Stomach (tissue), 9 donors: ENCODE measurements around the gene GARIN5B. TPM values are rescaled to one million over a fixed set of nuclear protein-coding genes. Genes with fewer than 3 reads are reported as not detected.
A peak's percentile ranks its signal among the peaks of the same experiment; 100 is the strongest.
"Not testable (repeated sequence)": the region's sequence is repeated elsewhere in the genome, so short reads cannot be mapped to it uniquely, and the experiment has no call there.

ENCODE experiments used
- DNase-seq, 2 donors: peaks; one replicate each; pipeline versions ENCODE4 v3.0.0 to v3.0.0-alpha.2; 2013 to 2019
- H3K27ac ChIP-seq, 5 donors: fragments of 200-600 bp in 4 of 5; sonication (generic) in 4 of 5; one replicate each; pipeline ENCODE4 v1.5.1; 2013 to 2019; ENCODE audit warnings: mild to moderate bottlenecking in 1 of 5, moderate library complexity in 1 of 5
- H3K27me3 ChIP-seq, 3 donors: fragments of 200-600 bp; sonication (generic); one replicate each; pipeline ENCODE4 v1.5.1; 2017 to 2019; ENCODE audit warnings: mixed run types in 1 of 3
- H3K36me3 ChIP-seq, 4 donors: fragments of 200-600 bp; sonication (generic); 1 replicate in 3 of 4; 2 replicates in 1 of 4; pipeline ENCODE4 v1.5.1; 2016 to 2019
- H3K4me1 ChIP-seq, 4 donors: fragments of 200-600 bp; sonication (generic); one replicate each; pipeline ENCODE4 v1.5.1; 2016 to 2019
- H3K4me3 ChIP-seq, 4 donors: fragments of 200-600 bp; sonication (generic) in 3 of 4; one replicate each; pipeline ENCODE4 v1.5.1; 2016 to 2019; ENCODE audit warnings: mild to moderate bottlenecking in 1 of 4
- H3K9me3 ChIP-seq, 4 donors: fragments of 200-600 bp; sonication (generic); one replicate each; pipeline ENCODE4 v1.5.1; 2016 to 2019
- EP300 ChIP-seq: sonication (generic); formaldehyde crosslinking; IDR thresholded peaks from one replicate; pipeline ENCODE4 v1.6.1; 2017; ENCODE audit warnings: antibody characterized with exemption
- POLR2A ChIP-seq, 4 donors: fragments of 450-650 bp; IDR thresholded peaks; one replicate each; pipeline ENCODE4 v1.6.1; 2016; ENCODE audit warnings: antibody characterized with exemption in 4 of 4, control low read depth in 2 of 4, mild to moderate bottlenecking in 1 of 4, moderate library complexity in 1 of 4
- POLR2AphosphoS5 ChIP-seq, 3 donors: sonication (generic); formaldehyde crosslinking; IDR thresholded peaks; one replicate each; pipeline ENCODE4 v1.6.1; 2016; ENCODE audit warnings: antibody characterized with exemption in 3 of 3
- WGBS, 5 donors: extraction: QIAGEN DNeasy Blood & Tissue Kit in 3 of 5; methylation state at CpG; one replicate each; pipeline versions ENCODE4 v1.1.5 to v1.1.7; 2013 to 2018; 5-methylcytosine and 5-hydroxymethylcytosine counted together
- intact Hi-C: fragments of 100-400 bp; cut with DNase I; formaldehyde crosslinking; loops from one replicate; pipeline ENCODE4 v1.15.1; 2023; ENCODE audit warnings: low total_unique reads
- polyA plus RNA-seq, 3 donors: library from polyadenylated mRNA; stranded (reverse); fragments of 200-250 nt; gene quantifications; one replicate each; pipeline ENCODE4 v1.2.3, GENCODE V29; 2013
- total RNA-seq, 5 donors: library from RNA; depleted of rRNA; stranded (reverse); fragments of >200 nt; gene quantifications; one replicate each; pipeline versions ENCODE4 v1.1.0 to v1.2.3, GENCODE V29; 2014 to 2016
- TF ChIP-seq, protein P1 (sequence below), 7 experiments: fragments of 450-650 bp in 4 of 7; fragments of 200-600 bp in 3 of 7; sonication (generic) in 3 of 7; IDR thresholded peaks; one replicate each; pipeline ENCODE4 v1.5.1; 2016 to 2019; ENCODE audit warnings: antibody characterized with exemption in 7 of 7, control low read depth in 2 of 7, mild to moderate bottlenecking in 1 of 7
- donor health status: healthy with polysubstance abuse.
- donor health status: Bipolar disorder and iron deficiency.
- donor health status: healthy.

Gene GARIN5B
- total and polyA plus RNA-seq, 8 donors, result not detected

DNA sequence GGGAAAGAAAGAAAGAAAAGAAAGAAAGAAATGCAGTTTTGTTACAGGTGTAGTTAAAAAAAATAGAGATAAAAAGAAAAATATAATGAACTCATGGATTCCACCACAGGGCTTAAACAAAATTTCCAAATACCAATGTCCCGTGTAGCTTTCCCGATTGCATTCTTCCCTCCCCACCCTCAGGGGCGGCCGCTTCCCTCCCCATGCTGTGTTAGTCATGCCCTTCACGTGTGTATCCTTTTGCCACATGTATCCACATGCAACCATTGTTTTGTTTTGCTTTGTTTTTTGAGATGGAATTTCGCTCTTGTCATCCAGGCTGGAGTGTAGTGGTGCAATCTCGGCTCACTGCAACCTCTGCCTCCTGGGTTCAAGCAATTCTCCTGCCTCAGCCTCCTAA, 27.0 kb downstream of the GARIN5B start:
- no peak overlapping the region for H3K4me3 ChIP-seq
- H3K27me3 ChIP-seq, result peaks cover 0 to 26% (median 0%) of the 10 kb centered on the region in 3 donors
- 77 to 80% (median 79%) methylated on average over 7 of the region's 7 CpGs for WGBS, 5 donors
- DNase-seq, result no peak
- H3K4me1 ChIP-seq, result peaks cover 11 to 25% (median 22%) of the 10 kb centered on the region in 4 donors
- TF ChIP-seq, protein P1, sequence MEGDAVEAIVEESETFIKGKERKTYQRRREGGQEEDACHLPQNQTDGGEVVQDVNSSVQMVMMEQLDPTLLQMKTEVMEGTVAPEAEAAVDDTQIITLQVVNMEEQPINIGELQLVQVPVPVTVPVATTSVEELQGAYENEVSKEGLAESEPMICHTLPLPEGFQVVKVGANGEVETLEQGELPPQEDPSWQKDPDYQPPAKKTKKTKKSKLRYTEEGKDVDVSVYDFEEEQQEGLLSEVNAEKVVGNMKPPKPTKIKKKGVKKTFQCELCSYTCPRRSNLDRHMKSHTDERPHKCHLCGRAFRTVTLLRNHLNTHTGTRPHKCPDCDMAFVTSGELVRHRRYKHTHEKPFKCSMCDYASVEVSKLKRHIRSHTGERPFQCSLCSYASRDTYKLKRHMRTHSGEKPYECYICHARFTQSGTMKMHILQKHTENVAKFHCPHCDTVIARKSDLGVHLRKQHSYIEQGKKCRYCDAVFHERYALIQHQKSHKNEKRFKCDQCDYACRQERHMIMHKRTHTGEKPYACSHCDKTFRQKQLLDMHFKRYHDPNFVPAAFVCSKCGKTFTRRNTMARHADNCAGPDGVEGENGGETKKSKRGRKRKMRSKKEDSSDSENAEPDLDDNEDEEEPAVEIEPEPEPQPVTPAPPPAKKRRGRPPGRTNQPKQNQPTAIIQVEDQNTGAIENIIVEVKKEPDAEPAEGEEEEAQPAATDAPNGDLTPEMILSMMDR (IDR thresholded peaks at IDR 0.05), result no peak
- TF ChIP-seq EP300 (no peak), POLR2A (IDR thresholded peaks at IDR 0.05) (no peak), POLR2AphosphoS5 (IDR thresholded peaks at IDR 0.05) (no peak)
- H3K9me3 ChIP-seq, result no peaks in the 10 kb centered on the region
- no peaks in the 10 kb centered on the region for H3K36me3 ChIP-seq
- intact Hi-C loops, result no loop called here
- H3K27ac ChIP-seq, result no peak overlapping the region

DNA sequence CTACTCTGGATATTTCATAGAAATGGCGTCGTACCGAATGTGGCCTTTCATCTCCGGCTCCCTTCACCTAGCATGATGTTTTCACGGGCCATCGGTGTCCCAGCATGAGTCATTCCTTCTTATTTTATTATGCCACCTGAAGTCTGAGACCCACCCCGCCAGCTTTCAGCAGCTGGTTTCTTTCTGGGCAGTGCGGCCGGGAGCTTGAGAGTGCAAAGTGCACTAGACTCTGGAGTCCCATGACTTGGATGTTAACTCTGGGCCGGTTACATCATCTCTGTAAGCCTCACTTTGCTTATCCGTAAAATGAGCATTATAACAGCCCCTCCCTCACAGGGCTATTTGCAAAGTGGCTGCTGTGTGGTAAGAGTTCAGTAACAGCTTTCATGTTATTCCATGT, 29.2 kb downstream of the GARIN5B start:
- Histone ChIP-seq H3K4me1 (peaks cover 0 to 8% (median 6%) of the 10 kb centered on the region in 4 donors), H3K27me3 (peaks cover 0 to 29% (median 0%) of the 10 kb centered on the region in 3 donors), H3K27ac (no peak overlapping the region), H3K4me3 (no peak overlapping the region), H3K9me3 (no peaks in the 10 kb centered on the region), H3K36me3 (no peaks in the 10 kb centered on the region)
- WGBS, 5 donors, result 54 to 68% (median 62%) methylated on average over 11 of the region's 11 CpGs
- intact Hi-C loops, result no loop called here
- no peak for TF ChIP-seq POLR2AphosphoS5 (IDR thresholded peaks at IDR 0.05)
- TF ChIP-seq EP300, result no peak
- TF ChIP-seq POLR2A (IDR thresholded peaks at IDR 0.05), result no peak
- TF ChIP-seq, protein P1 (IDR thresholded peaks at IDR 0.05), result no peak
- peak; percentile 60 to 83 for DNase-seq

DNA sequence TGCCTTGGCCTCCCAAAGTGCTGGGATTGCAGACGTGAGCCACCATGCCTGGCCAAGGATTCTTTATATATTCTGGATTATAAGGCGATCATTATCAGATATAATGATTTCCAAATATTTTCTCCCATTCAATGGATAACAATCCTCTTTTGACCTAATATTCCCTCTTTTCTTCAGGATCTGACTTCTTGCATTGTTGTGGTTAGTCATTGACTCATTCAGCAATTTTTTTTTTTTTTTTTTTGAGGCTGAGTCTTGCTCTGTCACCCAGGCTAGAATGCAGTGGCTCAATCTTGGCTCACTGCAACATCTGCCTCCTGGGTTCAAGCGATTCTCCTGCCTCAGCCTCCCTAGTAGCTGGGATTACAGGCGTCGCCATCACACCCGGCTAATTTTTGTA, 33.3 kb downstream of the GARIN5B start:
- H3K36me3 ChIP-seq, H3K4me1 ChIP-seq, DNase-seq, H3K9me3 ChIP-seq, H3K4me3 ChIP-seq, intact Hi-C loops, H3K27ac ChIP-seq: not testable (repeated sequence)
- 82 to 90% (median 88%) methylated on average over 6 of the region's 6 CpGs for WGBS, 5 donors
- peaks cover 0 to 25% (median 0%) of the 10 kb centered on the region in 3 donors for H3K27me3 ChIP-seq

DNA sequence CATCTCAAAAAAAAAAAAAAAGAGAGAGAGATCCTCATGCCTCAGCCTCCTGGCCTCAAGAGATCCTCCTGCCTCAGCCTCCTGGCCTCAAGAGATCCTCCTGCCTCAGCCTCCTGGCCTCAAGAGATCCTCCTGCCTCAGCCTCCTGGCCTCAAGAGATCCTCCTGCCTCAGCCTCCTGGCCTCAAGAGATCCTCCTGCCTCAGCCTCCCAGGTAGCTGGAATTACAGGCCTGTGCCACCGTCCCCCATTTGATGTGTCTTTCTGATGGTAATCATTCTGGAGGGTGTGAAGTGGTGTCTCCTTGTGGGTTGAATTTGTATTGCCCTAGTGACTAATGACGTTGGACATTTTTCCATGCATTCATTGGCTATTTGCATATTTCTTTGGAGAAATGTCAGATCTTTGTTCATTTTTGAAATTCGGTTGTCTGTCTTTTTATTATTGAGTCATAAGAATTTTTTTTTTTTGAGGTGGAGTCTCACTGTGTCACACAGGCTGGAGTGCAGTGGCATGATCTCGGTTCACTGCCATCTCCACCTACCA, 34.2 kb downstream of the GARIN5B start:
- H3K4me1 ChIP-seq, intact Hi-C loops, H3K9me3 ChIP-seq, H3K36me3 ChIP-seq, H3K27ac ChIP-seq, H3K4me3 ChIP-seq: not testable (repeated sequence)
- DNase-seq, result peak in 1 of 2 donors; percentile 3
- 75 to 88% (median 79%) methylated on average over 4 of the region's 4 CpGs for WGBS, 5 donors
- peaks cover 0 to 15% (median 0%) of the 10 kb centered on the region in 3 donors for H3K27me3 ChIP-seq

DNA sequence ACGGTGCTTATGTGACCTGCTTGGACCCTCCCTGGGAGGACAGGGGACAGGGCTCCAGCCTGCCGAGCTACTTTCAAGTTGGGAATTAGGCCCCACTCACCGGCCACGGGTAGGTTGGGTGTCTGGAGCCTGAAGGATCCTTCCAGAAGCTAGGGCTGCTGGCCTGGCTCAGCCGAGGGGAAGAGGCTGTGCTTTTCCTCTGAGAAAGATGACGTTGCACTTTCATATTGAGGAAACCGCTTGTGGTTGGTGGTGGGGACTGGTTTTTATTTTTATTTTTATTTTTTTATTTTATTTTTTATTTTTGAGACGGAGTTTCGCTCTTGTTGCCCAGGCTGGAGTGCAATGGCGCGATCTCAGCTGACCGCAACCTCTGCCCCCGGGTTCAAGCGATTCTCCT, 37.9 kb downstream of the GARIN5B start, which contains the start of gene TMEM150B:
TSS of gene TMEM150B (minus strand) at position 170 of the 400 bp plus-strand sequence. CDS start 4,305 bp downstream, outside the sequence.
- Histone ChIP-seq H3K27me3 (peaks cover 0 to 23% (median 1%) of the 10 kb centered on the region in 3 donors), H3K4me3 (no peak within 1 kb of the TSS), H3K27ac (peak within 1 kb of the TSS in 2 of 5 donors; percentile 20 to 51), H3K4me1 (peaks cover 0 to 20% (median 0%) of the 10 kb centered on the region in 4 donors), H3K36me3 (no peaks in the 10 kb centered on the region), H3K9me3 (no peaks in the 10 kb centered on the region)
- no peak for TF ChIP-seq POLR2AphosphoS5 (IDR thresholded peaks at IDR 0.05)
- TF ChIP-seq, protein P1 (IDR thresholded peaks at IDR 0.05), result no peak
- TF ChIP-seq POLR2A (IDR thresholded peaks at IDR 0.05), result no peak
- no peak for TF ChIP-seq EP300
- peak in 1 of 2 donors; percentile 12 for DNase-seq
- 71 to 84% (median 78%) methylated on average over 12 to 14 of the region's 14 CpGs for WGBS, 5 donors
- intact Hi-C loops, result no loop called here
